Amniotic epithelial cell (primary cell): ENCODE data around the gene TPM4.

Source experiments
- DNase-seq: peaks from one replicate; pipeline ENCODE4 v3.0.0-alpha.2; 2010; ENCODE audit warnings: low read depth

TPM4 gene

GRCh38 chr19:16127080-16127479 lies 50.8 kb downstream of the TPM4 start:
- DNase-seq, result no peak

- no peak for DNase-seq
Measured at GRCh38 chr19:16127776-16128371, 51.6 kb downstream of the TPM4 start.

GRCh38 chr19:16131648-16132047 lies 55.4 kb downstream of the TPM4 start:
- no peak for DNase-seq

- no peak for DNase-seq
Measured at GRCh38 chr19:16133818-16134217, 57.5 kb downstream of the TPM4 start.

- no peak for DNase-seq
Measured at GRCh38 chr19:16134510-16134909, 58.2 kb downstream of the TPM4 start.

GRCh38 chr19:16135430-16136127 lies 59.3 kb downstream of the TPM4 start:
- DNase-seq, result no peak

- no peak for DNase-seq
Measured at GRCh38 chr19:16136185-16136999, 60.1 kb downstream of the TPM4 start.

- no peak for DNase-seq
Measured at GRCh38 chr19:16139752-16140151, 63.5 kb downstream of the TPM4 start.

GRCh38 chr19:16141043-16141442 lies 64.7 kb downstream of the TPM4 start:
- DNase-seq, result no peak

GRCh38 chr19:16142032-16142580 lies 65.8 kb downstream of the TPM4 start:
- no peak for DNase-seq

GRCh38 chr19:16143399-16144215 lies 67.3 kb downstream of the TPM4 start, which contains the start of gene HSH2D:
HSH2D (plus strand) TSS chr19:16143685; CDS start chr19:16148751, 5,066 bp downstream.
- DNase-seq, result no peak

- DNase-seq, result no peak
Measured at GRCh38 chr19:16144216-16144581, 67.9 kb downstream of the TPM4 start.

- no peak for DNase-seq
Measured at GRCh38 chr19:16146112-16146511, 69.8 kb downstream of the TPM4 start.

- no peak for DNase-seq
Measured at GRCh38 chr19:16148443-16149229, 72.3 kb downstream of the TPM4 start.
